Measurements from ENCODE around the gene BCLAF1. TPM values are rescaled to one million over a fixed set of nuclear protein-coding genes. Genes with fewer than 3 reads are reported as not detected.

Gene BCLAF1
- total and polyA plus RNA-seq, 9 of the 15 experiments (the other 6 are each of a cell fraction or from before 2014, with no cell fraction given) = 65.4 to 286 (median 165) TPM

DNA sequence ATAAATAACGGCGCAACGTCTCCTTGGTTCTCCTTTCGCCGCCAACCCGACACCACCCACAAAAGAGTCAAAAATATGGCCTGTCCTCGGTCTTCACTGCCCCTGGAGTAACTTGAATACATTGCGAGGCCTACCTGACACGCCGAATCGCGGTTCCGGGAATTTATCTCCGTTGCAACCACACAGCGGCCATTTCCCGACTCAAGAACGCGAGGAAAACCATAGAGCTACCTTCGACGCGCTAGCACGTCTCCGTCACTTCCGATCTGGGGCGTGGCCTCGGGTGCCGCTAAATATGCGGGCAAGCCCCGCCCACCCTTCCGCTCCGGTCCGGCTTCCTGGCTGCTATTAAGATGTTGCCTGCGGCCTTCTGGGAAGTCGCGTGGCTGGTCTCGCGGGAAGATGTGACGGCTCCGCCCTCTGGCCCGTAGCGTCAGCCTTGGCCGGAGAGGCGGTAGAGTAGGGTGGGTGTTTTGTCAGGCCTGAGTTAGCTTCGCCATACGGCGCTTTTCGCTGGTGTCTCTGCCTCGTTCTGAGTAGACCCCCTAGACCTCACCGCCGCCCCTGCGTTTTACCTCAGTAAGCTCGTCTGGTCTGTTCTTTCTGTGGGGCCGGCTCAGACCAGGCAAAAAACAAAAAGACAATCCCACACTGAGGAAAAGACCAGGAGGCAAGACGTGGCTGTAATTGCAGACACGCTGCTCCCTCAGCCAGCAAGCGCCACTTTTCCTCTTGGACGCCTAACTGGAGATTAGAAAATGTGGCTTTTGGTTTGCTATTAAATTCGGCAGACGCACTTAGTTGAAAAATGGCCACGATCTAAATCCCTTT, at the start of gene BCLAF1 (continued):
- TF ChIP-seq ZNF143 (CRISPR knock-in tag; IDR thresholded peaks at IDR 0.05) (peak; percentile 82), SP1 (CRISPR knock-in tag; IDR thresholded peaks at IDR 0.05) (peak; percentile 98), RBM22 (IDR thresholded peaks at IDR 0.05; ENCODE audit: low read depth, low read length, poor library complexity, severe bottlenecking) (no peak), DMBX1 (CRISPR knock-in tag; IDR thresholded peaks at IDR 0.05; ENCODE audit: borderline replicate concordance) (peak; percentile 82), L3MBTL2 (IDR thresholded peaks at IDR 0.05) (peak; percentile 76; the same call in 1 of the 2 replicates), BHLHE40 (IDR thresholded peaks at IDR 0.05; ENCODE audit: low read length) (no peak; the same call in 1 of the 2 replicates), ZNF699 (CRISPR knock-in tag; IDR thresholded peaks at IDR 0.05; ENCODE audit: insufficient replicate concordance) (no peak), SMAD1 (IDR thresholded peaks at IDR 0.05; ENCODE audit: low read depth, low read length, partially characterized antibody) (peak; percentile 91), FOXA1 (IDR thresholded peaks at IDR 0.05; ENCODE audit: borderline replicate concordance) (no peak), SREBF1 (IDR thresholded peaks at IDR 0.05; ENCODE audit: borderline replicate concordance, low read depth, low read length) (no peak; the same call in 1 of the 2 replicates), SAP30 (IDR thresholded peaks at IDR 0.05; ENCODE audit: borderline replicate concordance, insufficient read depth, low read depth, low read length, poor library complexity, severe bottlenecking) (no peak), HMG20B (CRISPR knock-in tag; IDR thresholded peaks at IDR 0.05) (no peak), HLTF (IDR thresholded peaks at IDR 0.05) (peak; percentile 50; the same call in 1 of the 2 replicates), TCF7 (IDR thresholded peaks at IDR 0.05; ENCODE audit: borderline replicate concordance) (no peak)
- TF ChIP-seq, protein P1, sequence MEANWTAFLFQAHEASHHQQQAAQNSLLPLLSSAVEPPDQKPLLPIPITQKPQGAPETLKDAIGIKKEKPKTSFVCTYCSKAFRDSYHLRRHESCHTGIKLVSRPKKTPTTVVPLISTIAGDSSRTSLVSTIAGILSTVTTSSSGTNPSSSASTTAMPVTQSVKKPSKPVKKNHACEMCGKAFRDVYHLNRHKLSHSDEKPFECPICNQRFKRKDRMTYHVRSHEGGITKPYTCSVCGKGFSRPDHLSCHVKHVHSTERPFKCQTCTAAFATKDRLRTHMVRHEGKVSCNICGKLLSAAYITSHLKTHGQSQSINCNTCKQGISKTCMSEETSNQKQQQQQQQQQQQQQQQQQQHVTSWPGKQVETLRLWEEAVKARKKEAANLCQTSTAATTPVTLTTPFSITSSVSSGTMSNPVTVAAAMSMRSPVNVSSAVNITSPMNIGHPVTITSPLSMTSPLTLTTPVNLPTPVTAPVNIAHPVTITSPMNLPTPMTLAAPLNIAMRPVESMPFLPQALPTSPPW (CRISPR knock-in tag; IDR thresholded peaks at IDR 0.05) = peak; percentile 77
- TF ChIP-seq, protein P2, sequence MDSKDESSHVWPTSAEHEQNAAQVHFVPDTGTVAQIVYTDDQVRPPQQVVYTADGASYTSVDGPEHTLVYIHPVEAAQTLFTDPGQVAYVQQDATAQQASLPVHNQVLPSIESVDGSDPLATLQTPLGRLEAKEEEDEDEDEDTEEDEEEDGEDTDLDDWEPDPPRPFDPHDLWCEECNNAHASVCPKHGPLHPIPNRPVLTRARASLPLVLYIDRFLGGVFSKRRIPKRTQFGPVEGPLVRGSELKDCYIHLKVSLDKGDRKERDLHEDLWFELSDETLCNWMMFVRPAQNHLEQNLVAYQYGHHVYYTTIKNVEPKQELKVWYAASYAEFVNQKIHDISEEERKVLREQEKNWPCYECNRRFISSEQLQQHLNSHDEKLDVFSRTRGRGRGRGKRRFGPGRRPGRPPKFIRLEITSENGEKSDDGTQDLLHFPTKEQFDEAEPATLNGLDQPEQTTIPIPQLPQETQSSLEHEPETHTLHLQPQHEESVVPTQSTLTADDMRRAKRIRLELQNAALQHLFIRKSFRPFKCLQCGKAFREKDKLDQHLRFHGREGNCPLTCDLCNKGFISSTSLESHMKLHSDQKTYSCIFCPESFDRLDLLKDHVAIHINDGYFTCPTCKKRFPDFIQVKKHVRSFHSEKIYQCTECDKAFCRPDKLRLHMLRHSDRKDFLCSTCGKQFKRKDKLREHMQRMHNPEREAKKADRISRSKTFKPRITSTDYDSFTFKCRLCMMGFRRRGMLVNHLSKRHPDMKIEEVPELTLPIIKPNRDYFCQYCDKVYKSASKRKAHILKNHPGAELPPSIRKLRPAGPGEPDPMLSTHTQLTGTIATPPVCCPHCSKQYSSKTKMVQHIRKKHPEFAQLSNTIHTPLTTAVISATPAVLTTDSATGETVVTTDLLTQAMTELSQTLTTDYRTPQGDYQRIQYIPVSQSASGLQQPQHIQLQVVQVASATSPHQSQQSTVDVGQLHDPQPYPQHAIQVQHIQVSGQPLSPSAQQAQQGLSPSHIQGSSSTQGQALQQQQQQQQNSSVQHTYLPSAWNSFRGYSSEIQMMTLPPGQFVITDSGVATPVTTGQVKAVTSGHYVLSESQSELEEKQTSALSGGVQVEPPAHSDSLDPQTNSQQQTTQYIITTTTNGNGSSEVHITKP (IDR thresholded peaks at IDR 0.05; ENCODE audit: partially characterized antibody) = no peak
- TF ChIP-seq, protein P3, sequence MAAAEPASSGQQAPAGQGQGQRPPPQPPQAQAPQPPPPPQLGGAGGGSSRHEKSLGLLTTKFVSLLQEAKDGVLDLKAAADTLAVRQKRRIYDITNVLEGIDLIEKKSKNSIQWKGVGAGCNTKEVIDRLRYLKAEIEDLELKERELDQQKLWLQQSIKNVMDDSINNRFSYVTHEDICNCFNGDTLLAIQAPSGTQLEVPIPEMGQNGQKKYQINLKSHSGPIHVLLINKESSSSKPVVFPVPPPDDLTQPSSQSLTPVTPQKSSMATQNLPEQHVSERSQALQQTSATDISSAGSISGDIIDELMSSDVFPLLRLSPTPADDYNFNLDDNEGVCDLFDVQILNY (CRISPR knock-in tag; IDR thresholded peaks at IDR 0.05) = peak; percentile 86
- TF ChIP-seq, protein P4, sequence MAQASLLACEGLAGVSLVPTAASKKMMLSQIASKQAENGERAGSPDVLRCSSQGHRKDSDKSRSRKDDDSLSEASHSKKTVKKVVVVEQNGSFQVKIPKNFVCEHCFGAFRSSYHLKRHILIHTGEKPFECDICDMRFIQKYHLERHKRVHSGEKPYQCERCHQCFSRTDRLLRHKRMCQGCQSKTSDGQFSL (CRISPR knock-in tag; IDR thresholded peaks at IDR 0.05) = peak; percentile 55; the same call in 1 of the 2 replicates
- TF ChIP-seq, protein P4 (tag; IDR thresholded peaks at IDR 0.05) = no peak
- TF ChIP-seq, protein P5, sequence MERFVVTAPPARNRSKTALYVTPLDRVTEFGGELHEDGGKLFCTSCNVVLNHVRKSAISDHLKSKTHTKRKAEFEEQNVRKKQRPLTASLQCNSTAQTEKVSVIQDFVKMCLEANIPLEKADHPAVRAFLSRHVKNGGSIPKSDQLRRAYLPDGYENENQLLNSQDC (CRISPR knock-in tag; IDR thresholded peaks at IDR 0.05) = peak; percentile 84
